Epithelial cell of esophagus (primary cell): ENCODE measurements around the gene SEPTIN2.

Source experiments
- DNase-seq: peaks from one replicate; pipeline ENCODE4 v3.0.0; 2010; ENCODE audit warnings: low read depth
- H3K4me3 ChIP-seq: 2 replicates; pipeline ENCODE4 v1.5.1; 2011; ENCODE audit warnings: mild to moderate bottlenecking, low read length, control low read depth
- TF ChIP-seq, protein P1 (sequence below): IDR thresholded peaks from 2 replicates; pipeline ENCODE4 v1.5.1; 2011; ENCODE audit warnings: low read depth, mild to moderate bottlenecking, low read length, control low read depth, inconsistent platforms; ENCODE audit not compliant: insufficient read depth; ENCODE audit errors: missing control alignments

The SEPTIN2 gene

DNA sequence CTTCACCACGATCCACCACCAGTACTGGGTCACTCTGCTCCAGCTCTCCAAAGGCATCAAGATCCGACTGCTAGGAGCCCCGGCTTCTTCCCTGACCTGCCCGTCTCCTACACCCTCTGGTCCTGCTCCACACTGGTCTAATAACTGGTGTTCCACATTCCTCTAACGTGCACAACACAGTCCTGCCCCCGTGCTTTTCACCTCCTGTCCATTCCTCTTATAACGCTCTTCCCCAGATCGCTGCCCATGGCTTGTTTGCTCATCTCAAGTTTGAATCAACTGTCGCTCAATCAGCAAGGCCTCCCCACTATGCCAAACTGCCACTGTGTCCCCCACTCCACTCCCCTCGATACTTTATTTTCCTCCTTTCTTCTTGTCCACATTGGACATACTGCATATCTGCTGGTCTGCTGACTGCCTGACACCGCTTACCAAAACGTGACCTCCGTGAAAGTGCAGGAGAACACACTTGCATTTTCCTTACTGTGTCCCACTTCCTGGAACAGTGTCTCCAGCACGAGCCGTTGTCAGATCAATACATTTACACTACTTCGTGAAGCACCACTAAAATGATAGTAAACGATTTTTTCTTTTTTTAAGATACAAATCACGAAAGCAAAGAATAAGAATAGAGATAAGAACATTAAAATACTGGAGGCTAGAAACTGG, 6.8 kb upstream of the SEPTIN2 start:
- TF ChIP-seq, protein P1, sequence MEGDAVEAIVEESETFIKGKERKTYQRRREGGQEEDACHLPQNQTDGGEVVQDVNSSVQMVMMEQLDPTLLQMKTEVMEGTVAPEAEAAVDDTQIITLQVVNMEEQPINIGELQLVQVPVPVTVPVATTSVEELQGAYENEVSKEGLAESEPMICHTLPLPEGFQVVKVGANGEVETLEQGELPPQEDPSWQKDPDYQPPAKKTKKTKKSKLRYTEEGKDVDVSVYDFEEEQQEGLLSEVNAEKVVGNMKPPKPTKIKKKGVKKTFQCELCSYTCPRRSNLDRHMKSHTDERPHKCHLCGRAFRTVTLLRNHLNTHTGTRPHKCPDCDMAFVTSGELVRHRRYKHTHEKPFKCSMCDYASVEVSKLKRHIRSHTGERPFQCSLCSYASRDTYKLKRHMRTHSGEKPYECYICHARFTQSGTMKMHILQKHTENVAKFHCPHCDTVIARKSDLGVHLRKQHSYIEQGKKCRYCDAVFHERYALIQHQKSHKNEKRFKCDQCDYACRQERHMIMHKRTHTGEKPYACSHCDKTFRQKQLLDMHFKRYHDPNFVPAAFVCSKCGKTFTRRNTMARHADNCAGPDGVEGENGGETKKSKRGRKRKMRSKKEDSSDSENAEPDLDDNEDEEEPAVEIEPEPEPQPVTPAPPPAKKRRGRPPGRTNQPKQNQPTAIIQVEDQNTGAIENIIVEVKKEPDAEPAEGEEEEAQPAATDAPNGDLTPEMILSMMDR: no peak
- H3K4me3 ChIP-seq: no peak overlapping the region

DNA sequence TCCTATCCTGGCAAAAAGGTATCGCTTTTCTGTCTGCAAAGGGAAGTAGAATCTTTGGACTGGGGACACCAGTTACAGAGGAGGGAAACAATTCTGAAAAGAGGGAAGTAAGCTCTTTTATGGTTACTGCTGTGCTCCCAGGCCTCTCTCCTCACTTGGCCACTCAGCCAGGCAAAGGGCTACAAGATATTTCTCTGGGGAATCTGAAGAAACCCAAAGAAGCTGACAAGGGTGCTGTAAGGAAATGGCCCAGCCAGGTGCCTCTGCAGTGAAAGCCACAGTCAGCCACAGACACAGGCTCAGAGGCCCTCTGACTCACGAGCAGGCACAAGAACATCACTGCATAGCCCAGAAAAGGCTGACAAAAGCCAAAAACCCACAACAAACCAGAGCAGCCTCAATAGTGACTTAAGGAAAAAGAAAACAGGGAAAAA, 6.0 kb upstream of the SEPTIN2 start:
- TF ChIP-seq, protein P1: no peak
- peak; percentile 66 for DNase-seq
- no peak overlapping the region for H3K4me3 ChIP-seq

More for the DNA sequence above, 6.8 kb upstream of the SEPTIN2 start:
- DNase-seq: no peak

DNA sequence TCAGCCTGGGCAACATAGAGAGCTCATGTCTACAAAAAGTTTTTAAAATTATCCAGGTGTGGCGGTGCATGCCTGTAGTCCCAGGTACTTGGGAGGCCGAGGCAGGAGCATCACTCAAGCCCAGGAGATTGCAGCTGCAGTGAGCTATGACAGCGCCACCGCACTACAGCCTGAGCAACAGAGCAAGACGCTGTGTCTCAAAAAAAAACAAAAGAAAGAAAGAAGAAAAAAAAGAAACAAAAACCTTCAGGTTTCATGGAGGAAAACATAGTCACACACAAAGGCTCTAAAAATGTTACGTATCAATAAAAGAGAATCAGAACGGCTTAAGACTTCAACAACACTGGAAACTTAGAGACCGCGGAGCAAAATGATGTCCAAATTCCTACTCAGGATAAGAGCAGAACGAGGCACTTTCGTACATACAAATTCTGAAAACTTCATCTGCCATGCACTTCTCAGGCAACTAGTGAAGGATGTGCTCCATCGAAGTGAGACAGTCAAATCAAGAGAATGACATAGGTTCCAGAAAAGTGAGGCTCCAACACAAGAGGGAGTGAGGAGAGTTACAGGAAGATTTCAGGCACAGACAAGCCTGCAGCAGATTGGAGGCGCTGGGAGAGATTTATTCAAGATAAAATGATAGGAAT, 4.7 kb upstream of the SEPTIN2 start:
- DNase-seq: no peak
- TF ChIP-seq, protein P1: no peak
- H3K4me3 ChIP-seq: no peak overlapping the region

DNA sequence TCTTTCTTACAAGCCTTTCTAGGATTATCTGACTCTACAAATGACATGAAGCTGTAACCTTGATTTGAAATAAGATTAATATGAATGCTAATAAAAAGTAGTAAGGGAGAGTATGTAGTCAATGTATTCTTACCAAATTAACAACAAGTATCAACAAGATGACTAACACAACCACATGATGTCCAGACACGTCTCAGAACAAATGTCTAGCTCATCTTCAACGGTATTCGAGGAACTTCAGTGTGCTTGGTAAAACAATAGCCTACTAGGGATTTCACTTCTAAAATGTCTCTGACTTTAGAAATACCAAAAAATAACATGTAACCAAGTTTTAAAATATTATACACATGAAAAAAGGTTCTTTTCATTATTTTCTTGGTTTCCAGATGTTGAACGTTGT, 3.6 kb upstream of the SEPTIN2 start:
- TF ChIP-seq, protein P1: no peak
- peak; percentile 91 for DNase-seq
- H3K4me3 ChIP-seq: no peak overlapping the region

DNA sequence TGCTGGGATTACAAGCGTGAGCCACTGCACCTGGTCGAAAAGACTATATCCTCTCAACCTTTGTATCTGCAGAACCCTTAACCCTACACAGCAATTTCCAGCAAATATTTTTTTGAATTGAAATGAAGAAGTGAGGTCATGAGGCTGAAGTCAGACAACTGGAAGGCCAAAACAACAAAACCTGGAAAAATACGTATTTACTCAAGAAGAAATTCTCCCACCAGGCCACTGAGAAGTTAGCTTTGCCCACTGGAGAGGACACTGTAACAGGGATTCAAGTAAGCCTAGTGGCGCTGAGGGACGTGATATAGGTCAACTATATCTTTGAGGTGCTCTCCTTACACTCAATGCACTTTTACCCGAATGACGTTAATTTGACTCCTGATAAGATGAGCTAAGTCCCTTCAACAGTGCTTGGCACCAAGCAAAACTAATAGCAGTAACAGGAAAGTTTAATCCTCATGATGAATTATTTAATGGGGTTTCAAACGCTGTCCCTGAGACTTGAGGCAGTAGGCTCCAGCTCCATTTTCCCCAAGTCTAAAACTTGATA, 2.1 kb upstream of the SEPTIN2 start:
- H3K4me3 ChIP-seq: peak overlapping the region; percentile 95
- TF ChIP-seq, protein P1: no peak
- DNase-seq: no peak

DNA sequence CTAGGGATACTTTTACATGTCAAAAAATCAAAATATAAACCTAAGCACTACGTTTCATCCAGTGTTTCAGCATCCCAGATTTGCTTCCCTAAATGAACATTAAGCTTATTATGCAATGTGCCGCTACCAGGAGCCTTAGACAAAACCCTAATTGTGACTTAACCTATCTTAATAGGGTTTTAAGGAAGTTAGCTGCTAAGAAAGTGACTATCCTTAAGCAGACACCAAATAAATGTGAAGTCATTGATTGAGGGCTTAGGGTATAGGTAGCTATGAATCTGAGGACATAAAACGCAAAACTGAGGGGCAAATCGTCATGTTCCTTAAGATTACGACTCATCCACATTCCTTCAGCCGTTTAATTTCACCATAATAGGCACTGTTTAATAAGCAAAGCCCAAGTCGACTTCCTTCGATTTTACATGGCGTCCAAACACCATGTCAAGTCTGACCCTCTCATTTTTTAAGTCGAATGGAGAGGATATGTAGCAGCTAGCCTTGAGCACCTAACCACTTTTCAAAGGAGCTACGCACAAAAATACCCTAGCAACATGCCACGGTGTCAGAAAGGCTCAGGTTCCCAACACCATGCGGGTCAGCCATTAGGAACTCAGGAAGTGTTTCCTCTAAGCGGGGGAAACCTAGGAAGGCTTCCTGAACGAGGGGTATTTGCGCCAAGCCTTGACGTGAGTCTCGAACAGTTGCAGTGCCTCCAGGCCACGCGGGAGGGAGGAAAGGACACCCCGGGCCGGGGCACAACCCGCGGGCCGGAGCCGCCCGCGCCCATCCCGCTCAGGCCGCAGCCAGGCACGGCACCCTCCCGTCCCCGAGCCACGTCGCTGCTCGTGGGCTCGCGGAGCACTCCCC, 1.3 kb upstream of the SEPTIN2 start:
- TF ChIP-seq, protein P1: no peak
- peak overlapping the region; percentile 95 for H3K4me3 ChIP-seq
- DNase-seq: peak; percentile 38
